Esophagus muscularis mucosa (tissue), 4 donors: Measurements from ENCODE around the gene PGC.

Experiments
- EP300 ChIP-seq: sonication (generic); formaldehyde crosslinking; IDR thresholded peaks from one replicate; pipeline ENCODE4 v1.6.1; 2017; ENCODE audit warnings: antibody characterized with exemption
- POLR2A ChIP-seq: fragments of 450-650 bp; IDR thresholded peaks from one replicate; pipeline ENCODE4 v1.6.1; 2017; ENCODE audit warnings: antibody characterized with exemption, moderate library complexity, mild to moderate bottlenecking, low read depth
- POLR2AphosphoS5 ChIP-seq, 2 donors: sonication (generic); formaldehyde crosslinking; IDR thresholded peaks; one replicate each; pipeline ENCODE4 v1.6.1; 2017; ENCODE audit warnings: antibody characterized with exemption in 2 of 2
- TF ChIP-seq, protein P1 (sequence below), 3 experiments: fragments of 200-600 bp in 2 of 3; fragments of 450-650 bp in 1 of 3; sonication (generic) in 2 of 3; IDR thresholded peaks; one replicate each; pipeline ENCODE4 v1.5.1; 2017 to 2019; ENCODE audit warnings: antibody characterized with exemption in 3 of 3, mild to moderate bottlenecking in 2 of 3, moderate library complexity in 1 of 3

DNA sequence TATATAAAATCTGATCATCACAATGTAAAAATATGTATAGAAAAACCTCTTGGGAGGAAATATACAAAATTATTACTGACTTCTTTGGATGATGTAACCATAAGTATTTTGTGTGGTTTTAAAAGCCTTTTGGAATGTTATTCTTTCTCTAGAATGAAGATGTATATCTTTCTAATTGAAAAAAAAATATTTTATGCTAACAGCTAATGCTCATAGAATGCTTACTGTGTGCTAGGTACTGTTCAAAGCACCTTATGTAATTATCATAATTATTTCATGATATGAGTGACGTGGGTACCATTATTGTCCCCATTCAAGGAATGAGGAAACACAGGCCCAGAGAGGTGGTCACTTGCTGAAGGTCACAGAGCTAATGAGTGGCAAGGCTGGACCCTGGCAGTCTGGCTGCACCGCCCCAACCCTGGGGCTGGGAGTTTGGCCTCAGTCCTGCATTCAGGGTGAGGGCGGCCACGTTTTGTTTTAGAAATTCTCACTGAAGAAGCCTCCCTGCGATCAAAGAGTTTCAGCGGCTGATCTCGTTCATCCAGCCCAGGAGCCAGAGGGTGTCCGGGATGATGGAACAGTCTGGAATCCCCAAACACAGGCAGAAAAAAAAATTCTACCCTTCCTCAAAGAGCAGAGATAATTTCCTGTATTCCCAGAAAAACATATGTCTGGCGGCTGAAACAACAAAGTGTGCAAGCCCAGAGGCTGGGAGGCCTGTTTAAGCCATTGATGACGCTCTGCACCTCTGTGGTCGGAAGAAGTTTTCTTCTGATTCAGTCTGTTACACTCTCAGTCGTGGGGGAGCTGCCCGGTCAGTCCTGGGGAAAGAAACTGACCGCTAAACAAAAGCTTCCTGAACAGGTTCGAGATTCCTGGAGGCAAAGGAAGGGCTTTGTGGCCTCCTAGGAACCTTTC lies 49.1 kb downstream of the PGC start:
- TF ChIP-seq, protein P1, sequence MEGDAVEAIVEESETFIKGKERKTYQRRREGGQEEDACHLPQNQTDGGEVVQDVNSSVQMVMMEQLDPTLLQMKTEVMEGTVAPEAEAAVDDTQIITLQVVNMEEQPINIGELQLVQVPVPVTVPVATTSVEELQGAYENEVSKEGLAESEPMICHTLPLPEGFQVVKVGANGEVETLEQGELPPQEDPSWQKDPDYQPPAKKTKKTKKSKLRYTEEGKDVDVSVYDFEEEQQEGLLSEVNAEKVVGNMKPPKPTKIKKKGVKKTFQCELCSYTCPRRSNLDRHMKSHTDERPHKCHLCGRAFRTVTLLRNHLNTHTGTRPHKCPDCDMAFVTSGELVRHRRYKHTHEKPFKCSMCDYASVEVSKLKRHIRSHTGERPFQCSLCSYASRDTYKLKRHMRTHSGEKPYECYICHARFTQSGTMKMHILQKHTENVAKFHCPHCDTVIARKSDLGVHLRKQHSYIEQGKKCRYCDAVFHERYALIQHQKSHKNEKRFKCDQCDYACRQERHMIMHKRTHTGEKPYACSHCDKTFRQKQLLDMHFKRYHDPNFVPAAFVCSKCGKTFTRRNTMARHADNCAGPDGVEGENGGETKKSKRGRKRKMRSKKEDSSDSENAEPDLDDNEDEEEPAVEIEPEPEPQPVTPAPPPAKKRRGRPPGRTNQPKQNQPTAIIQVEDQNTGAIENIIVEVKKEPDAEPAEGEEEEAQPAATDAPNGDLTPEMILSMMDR (IDR thresholded peaks at IDR 0.05): no peak
- TF ChIP-seq POLR2AphosphoS5 (IDR thresholded peaks at IDR 0.05) (no peak), EP300 (no peak), POLR2A (no peak)
